H54 (cell line): Measurements from ENCODE around the gene OR56A3.
A peak's percentile ranks its signal among the peaks of the same experiment; 100 is the strongest.

Experiments
- DNase-seq: peaks from one replicate; pipeline ENCODE4 v3.0.0; 2011; ENCODE audit warnings: low spot score, mixed read lengths; ENCODE audit not compliant: insufficient read length
- FAIRE-seq: peaks from 3 replicates; lab custom pipeline; 2011; peaks lifted over from hg19 to GRCh38; lab: Jason Lieb, UNC
- POLR2A ChIP-seq: IDR thresholded peaks from 2 replicates; pipeline ENCODE4 v1.6.1; 2011; ENCODE audit warnings: low read depth, mild to moderate bottlenecking, low read length

Gene OR56A3

GRCh38 chr11:5941951-5942350 lies at the start of gene OR56A3:
TSS of gene OR56A3 (plus strand) at chr11:5942251. CDS start at chr11:5947347, 5,096 bp downstream.
- FAIRE-seq, result no peak
- no peak for TF ChIP-seq POLR2A
- DNase-seq, result no peak

- DNase-seq (no peak), FAIRE-seq (no peak)
- TF ChIP-seq POLR2A, result no peak
Measured at GRCh38 chr11:5892908-5893307, 49.1 kb upstream of the OR56A3 start, which contains the start of gene OR52E5. TSS of gene OR52E5 (plus strand) at chr11:5893208. CDS start at chr11:5900777, 7,569 bp downstream.

- no peak for TF ChIP-seq POLR2A
- DNase-seq (no peak), FAIRE-seq (no peak)
Measured at GRCh38 chr11:5899534-5899933, 42.5 kb upstream of the OR56A3 start.

GRCh38 chr11:5910540-5910939 lies 31.5 kb upstream of the OR56A3 start:
- FAIRE-seq, result no peak
- TF ChIP-seq POLR2A, result no peak
- DNase-seq, result no peak

- peak; percentile 90 for FAIRE-seq
- no peak for TF ChIP-seq POLR2A
- peak; percentile 33 for DNase-seq
Measured at GRCh38 chr11:5922749-5923426, 19.2 kb upstream of the OR56A3 start.

GRCh38 chr11:5923427-5923776 lies 18.6 kb upstream of the OR56A3 start:
- DNase-seq (no peak), FAIRE-seq (no peak)
- TF ChIP-seq POLR2A, result no peak

- no peak for FAIRE-seq
- TF ChIP-seq POLR2A, result no peak
- no peak for DNase-seq
Measured at GRCh38 chr11:5923794-5924193, 18.3 kb upstream of the OR56A3 start.

GRCh38 chr11:5928271-5928670 lies 13.8 kb upstream of the OR56A3 start:
- no peak for FAIRE-seq
- DNase-seq, result no peak
- no peak for TF ChIP-seq POLR2A

GRCh38 chr11:5928811-5929210 lies 13.2 kb upstream of the OR56A3 start:
- DNase-seq (no peak), FAIRE-seq (no peak)
- TF ChIP-seq POLR2A, result no peak

GRCh38 chr11:5929571-5930368 lies 12.3 kb upstream of the OR56A3 start:
- FAIRE-seq (no peak), DNase-seq (no peak)
- no peak for TF ChIP-seq POLR2A

- FAIRE-seq, result no peak
- no peak for DNase-seq
- TF ChIP-seq POLR2A, result no peak
Measured at GRCh38 chr11:5930614-5931013, 11.4 kb upstream of the OR56A3 start.

- TF ChIP-seq POLR2A, result no peak
- DNase-seq (no peak), FAIRE-seq (no peak)
Measured at GRCh38 chr11:5931061-5931460, 11.0 kb upstream of the OR56A3 start.

- FAIRE-seq (no peak), DNase-seq (no peak)
- TF ChIP-seq POLR2A, result no peak
Measured at GRCh38 chr11:5932671-5933070, 9.4 kb upstream of the OR56A3 start.

GRCh38 chr11:5933116-5933515 lies 8.9 kb upstream of the OR56A3 start:
- DNase-seq, result no peak
- no peak for FAIRE-seq
- no peak for TF ChIP-seq POLR2A
